Left ventricle myocardium inferior (tissue), 1 donor: ENCODE measurements around the gene LMF1. TPM values are rescaled to one million over a fixed set of nuclear protein-coding genes. Genes with fewer than 3 reads are reported as not detected.
"Not testable (repeated sequence)": the region's sequence is repeated elsewhere in the genome, so short reads cannot be mapped to it uniquely, and the experiment has no call there.

Source experiments
- DNase-seq: peaks from one replicate; pipeline ENCODE4 v3.0.0-alpha.2; 2020
- H3K27ac ChIP-seq: fragments of 200-600 bp; replicated peaks from 2 replicates; pipeline ENCODE4 v1.8.0; 2021
- H3K27me3 ChIP-seq: fragments of 200-600 bp; 2 replicates; pipeline ENCODE4 v1.8.0; 2021; ENCODE audit warnings: low read depth
- H3K36me3 ChIP-seq: fragments of 200-600 bp; 2 replicates; pipeline ENCODE4 v1.8.0; 2021
- H3K4me1 ChIP-seq: fragments of 200-600 bp; 2 replicates; pipeline ENCODE4 v1.8.0; 2021
- H3K4me3 ChIP-seq: fragments of 200-600 bp; 2 replicates; pipeline ENCODE4 v1.8.0; 2021; ENCODE audit warnings: mild to moderate bottlenecking, moderate library complexity
- H3K9me3 ChIP-seq: fragments of 200-600 bp; replicated peaks from 2 replicates; pipeline ENCODE4 v1.8.0; 2021
- CTCF ChIP-seq: fragments of 200-600 bp; IDR thresholded peaks from 2 replicates; pipeline ENCODE4 v1.8.0; 2021; ENCODE audit warnings: antibody characterized with exemption, mild to moderate bottlenecking, borderline replicate concordance
- intact Hi-C: fragments of 100-400 bp; cut with micrococcal nuclease; formaldehyde crosslinking; loops from one replicate; pipeline ENCODE4 v1.11.0; 2022
- total RNA-seq: library from RNA; stranded (reverse); fragmentation: NEBNext Ultra II Directional; extraction: Animal tissue kit (Norgen Biotek cat#: 25700); gene quantifications from one replicate; pipeline ENCODE4 v1.2.1, GENCODE V29; 2021
- donor health status: DM: no; HTN: yes; CAD: no; lungs with severe emphysema.

LMF1 gene
- total RNA-seq, 1 donor from 2014 or later = 6.6 TPM

- H3K27ac ChIP-seq = no peak overlapping the region
- DNase-seq = no peak
Observed at GRCh38 chr16:840561-841454, 130.0 kb downstream of the LMF1 start.

GRCh38 chr16:839643-840408 lies 131.0 kb downstream of the LMF1 start:
- TF ChIP-seq CTCF = no peak
- no peak for DNase-seq
- H3K27me3 ChIP-seq = peaks cover 46% of the 10 kb centered on the region
- intact Hi-C loops = loop anchor here (10.0 kb wide), 1 partner anchor 195 kb away; no protein-coding TSS in a partner anchor
- H3K27ac ChIP-seq = no peak overlapping the region
- H3K9me3 ChIP-seq = peaks cover 36% of the 10 kb centered on the region
- H3K4me1 ChIP-seq = no peaks in the 10 kb centered on the region
- H3K4me3 ChIP-seq = no peak overlapping the region
- H3K36me3 ChIP-seq = no peaks in the 10 kb centered on the region

More at GRCh38 chr16:840561-841454, 130.0 kb downstream of the LMF1 start:
- Histone ChIP-seq H3K4me3 (no peak overlapping the region), H3K36me3 (no peaks in the 10 kb centered on the region), H3K27me3 (peaks cover 46% of the 10 kb centered on the region), H3K4me1 (no peaks in the 10 kb centered on the region), H3K9me3 (peaks cover 27% of the 10 kb centered on the region)
- intact Hi-C loops = no loop called here
- no peak for TF ChIP-seq CTCF

GRCh38 chr16:838741-839140 lies 132.0 kb downstream of the LMF1 start:
- intact Hi-C loops = loop anchor here (10.0 kb wide), 1 partner anchor 196 kb away; no protein-coding TSS in a partner anchor
- H3K4me1 ChIP-seq = no peaks in the 10 kb centered on the region
- no peak for TF ChIP-seq CTCF
- H3K4me3 ChIP-seq = no peak overlapping the region
- no peaks in the 10 kb centered on the region for H3K36me3 ChIP-seq
- peaks cover 47% of the 10 kb centered on the region for H3K9me3 ChIP-seq
- peaks cover 46% of the 10 kb centered on the region for H3K27me3 ChIP-seq
- no peak for DNase-seq
- H3K27ac ChIP-seq = no peak overlapping the region

GRCh38 chr16:836822-837221 lies 134.0 kb downstream of the LMF1 start:
- not testable (repeated sequence) for DNase-seq, H3K36me3 ChIP-seq
- peaks cover 45% of the 10 kb centered on the region for H3K27me3 ChIP-seq

GRCh38 chr16:836221-836620 lies 134.6 kb downstream of the LMF1 start:
- no peaks in the 10 kb centered on the region for H3K4me1 ChIP-seq
- H3K27ac ChIP-seq = no peak overlapping the region
- no peaks in the 10 kb centered on the region for H3K36me3 ChIP-seq
- no peak for DNase-seq
- TF ChIP-seq CTCF = no peak
- no peak overlapping the region for H3K4me3 ChIP-seq
- peaks cover 52% of the 10 kb centered on the region for H3K9me3 ChIP-seq
- peaks cover 45% of the 10 kb centered on the region for H3K27me3 ChIP-seq
- intact Hi-C loops = loop anchor here (10.0 kb wide), 1 partner anchor 199 kb away; no protein-coding TSS in a partner anchor

More at GRCh38 chr16:836822-837221, 134.0 kb downstream of the LMF1 start:
- intact Hi-C loops = loop anchor here (10.0 kb wide), 1 partner anchor 198 kb away; no protein-coding TSS in a partner anchor
- H3K9me3 ChIP-seq = peaks cover 52% of the 10 kb centered on the region
- H3K27ac ChIP-seq, H3K4me1 ChIP-seq, H3K4me3 ChIP-seq: not testable (repeated sequence)
